SU-DHL-6 (cell line): Measurements from ENCODE around the gene DEPDC5.
"Not testable (repeated sequence)": the region's sequence is repeated elsewhere in the genome, so short reads cannot be mapped to it uniquely, and the experiment has no call there.

Experiments
- H2AFZ ChIP-seq: fragments of 200-600 bp; sonication (generic); 2 replicates; pipeline ENCODE4 v1.6.1; 2014; ENCODE audit warnings: low read depth, mild to moderate bottlenecking, moderate library complexity, mixed read lengths, antibody characterized with exemption, low read length; ENCODE audit not compliant: severe bottlenecking
- H3F3A ChIP-seq: fragments of 200-600 bp; shearing (Covaris generic); 2 replicates; pipeline ENCODE4 v1.6.0; 2016; ENCODE audit warnings: antibody characterized with exemption, mild to moderate bottlenecking; ENCODE audit not compliant: insufficient read depth
- H3K27ac ChIP-seq: fragments of 200-600 bp; sonication (generic); 2 replicates; pipeline ENCODE4 v1.5.1; 2016; ENCODE audit warnings: low read depth, mild to moderate bottlenecking, low read length, moderate library complexity, mixed read lengths
- H3K27me3 ChIP-seq: fragments of 200-600 bp; sonication (generic), shearing (Covaris generic); 2 replicates; pipeline ENCODE4 v1.6.0; 2014; ENCODE audit warnings: mild to moderate bottlenecking, low read length
- H3K36me3 ChIP-seq: fragments of 200-600 bp; sonication (generic); 2 replicates; pipeline ENCODE4 v1.6.1; 2014; ENCODE audit warnings: mild to moderate bottlenecking, low read length, mixed read lengths
- H3K4me2 ChIP-seq: fragments of 300-600, 200-600 bp; shearing (Covaris generic), sonication (generic); 2 replicates; pipeline ENCODE4 v1.6.0; 2014; ENCODE audit warnings: low read length, low read depth, mild to moderate bottlenecking; ENCODE audit not compliant: poor library complexity, severe bottlenecking
- H3K4me3 ChIP-seq: fragments of 200-600 bp; sonication (generic); 2 replicates; pipeline ENCODE4 v1.5.1; 2014; ENCODE audit warnings: antibody characterized with exemption, low read length, mild to moderate bottlenecking, mixed read lengths; ENCODE audit not compliant: insufficient read depth, poor library complexity, severe bottlenecking
- H3K79me2 ChIP-seq: fragments of 200-600 bp; sonication (generic); 2 replicates; pipeline ENCODE4 v1.6.1; 2014; ENCODE audit warnings: mild to moderate bottlenecking, low read length, moderate library complexity; ENCODE audit not compliant: insufficient read depth
- H3K9ac ChIP-seq: fragments of 200-600 bp; sonication (generic); 2 replicates; pipeline ENCODE4 v1.7.0; 2014; ENCODE audit warnings: mild to moderate bottlenecking, low read length
- H3K9me2 ChIP-seq: fragments of 200-600 bp; sonication (generic); replicated peaks from 2 replicates; pipeline ENCODE4 v1.6.1; 2014; ENCODE audit warnings: low read length; ENCODE audit not compliant: insufficient read depth
- H3K9me3 ChIP-seq: fragments of 200-600 bp; sonication (generic); 2 replicates; pipeline ENCODE4 v1.6.1; 2014; ENCODE audit warnings: low read length, mixed read lengths; ENCODE audit not compliant: insufficient read depth
- H4K20me1 ChIP-seq: fragments of 200-600 bp; sonication (generic); 2 replicates; pipeline ENCODE4 v1.6.1; 2014; ENCODE audit warnings: low read depth, mild to moderate bottlenecking, antibody characterized with exemption, low read length, moderate library complexity, mixed read lengths
- EZH2phosphoT487 ChIP-seq: fragments of 200-600 bp; sonication (generic), shearing (Covaris generic); conservative IDR thresholded peaks from 2 replicates; pipeline ENCODE4 v1.6.1; 2018; ENCODE audit warnings: mild to moderate bottlenecking, antibody characterized with exemption, low read length, moderate library complexity, mixed read lengths
- TF ChIP-seq, protein P1 (sequence below): fragments of 200-600 bp; sonication (generic); IDR thresholded peaks from one replicate; pipeline ENCODE4 v1.5.1; 2017; ENCODE audit warnings: antibody characterized with exemption, mild to moderate bottlenecking, low read length, moderate library complexity; ENCODE audit not compliant: insufficient read depth, poor library complexity, severe bottlenecking

Gene DEPDC5

GRCh38 chr22:31802575-31802974, 48.8 kb downstream of the DEPDC5 start:
- no peaks in the 10 kb centered on the region for H3K79me2 ChIP-seq
- no peak overlapping the region for H3K4me2 ChIP-seq
- H3K4me3 ChIP-seq = no peak overlapping the region
- H3K27me3 ChIP-seq = no peaks in the 10 kb centered on the region
- no peaks in the 10 kb centered on the region for H3K9me3 ChIP-seq
- TF ChIP-seq, protein P1, sequence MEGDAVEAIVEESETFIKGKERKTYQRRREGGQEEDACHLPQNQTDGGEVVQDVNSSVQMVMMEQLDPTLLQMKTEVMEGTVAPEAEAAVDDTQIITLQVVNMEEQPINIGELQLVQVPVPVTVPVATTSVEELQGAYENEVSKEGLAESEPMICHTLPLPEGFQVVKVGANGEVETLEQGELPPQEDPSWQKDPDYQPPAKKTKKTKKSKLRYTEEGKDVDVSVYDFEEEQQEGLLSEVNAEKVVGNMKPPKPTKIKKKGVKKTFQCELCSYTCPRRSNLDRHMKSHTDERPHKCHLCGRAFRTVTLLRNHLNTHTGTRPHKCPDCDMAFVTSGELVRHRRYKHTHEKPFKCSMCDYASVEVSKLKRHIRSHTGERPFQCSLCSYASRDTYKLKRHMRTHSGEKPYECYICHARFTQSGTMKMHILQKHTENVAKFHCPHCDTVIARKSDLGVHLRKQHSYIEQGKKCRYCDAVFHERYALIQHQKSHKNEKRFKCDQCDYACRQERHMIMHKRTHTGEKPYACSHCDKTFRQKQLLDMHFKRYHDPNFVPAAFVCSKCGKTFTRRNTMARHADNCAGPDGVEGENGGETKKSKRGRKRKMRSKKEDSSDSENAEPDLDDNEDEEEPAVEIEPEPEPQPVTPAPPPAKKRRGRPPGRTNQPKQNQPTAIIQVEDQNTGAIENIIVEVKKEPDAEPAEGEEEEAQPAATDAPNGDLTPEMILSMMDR = no peak
- no peak for TF ChIP-seq EZH2phosphoT487
- H3F3A ChIP-seq = no peaks in the 10 kb centered on the region
- H3K9ac ChIP-seq = no peak overlapping the region
- no peaks in the 10 kb centered on the region for H4K20me1 ChIP-seq
- H3K27ac ChIP-seq = no peak overlapping the region
- peaks cover 23% of the 10 kb centered on the region; the same call in 1 of the 2 replicates for H3K36me3 ChIP-seq
- H3K9me2 ChIP-seq = no peaks in the 10 kb centered on the region
- no peak overlapping the region for H2AFZ ChIP-seq

- no peaks in the 10 kb centered on the region for H3K79me2 ChIP-seq
Measured at GRCh38 chr22:31806751-31807150, 52.9 kb downstream of the DEPDC5 start.

GRCh38 chr22:31812977-31813605, 59.3 kb downstream of the DEPDC5 start:
- Histone ChIP-seq H3F3A (no peaks in the 10 kb centered on the region; the same call in 1 of the 2 replicates), H3K79me2 (no peaks in the 10 kb centered on the region), H3K9me3 (no peaks in the 10 kb centered on the region), H3K9me2 (no peaks in the 10 kb centered on the region), H3K4me2 (no peak overlapping the region), H3K27ac (no peak overlapping the region), H3K9ac (no peak overlapping the region), H3K36me3 (peaks cover 11% of the 10 kb centered on the region; the same call in 1 of the 2 replicates), H3K27me3 (no peaks in the 10 kb centered on the region), H4K20me1 (no peaks in the 10 kb centered on the region), H3K4me3 (no peak overlapping the region), H2AFZ (no peak overlapping the region)
- TF ChIP-seq EZH2phosphoT487 = no peak
- TF ChIP-seq, protein P1 = no peak

More at GRCh38 chr22:31806751-31807150, 52.9 kb downstream of the DEPDC5 start:
- Histone ChIP-seq H3K9me3 (no peaks in the 10 kb centered on the region), H4K20me1 (no peaks in the 10 kb centered on the region), H3K4me3 (no peak overlapping the region), H3K27me3 (no peaks in the 10 kb centered on the region), H3K27ac (no peak overlapping the region), H2AFZ (no peak overlapping the region), H3K9me2 (no peaks in the 10 kb centered on the region), H3K36me3 (peaks cover 21% of the 10 kb centered on the region; the same call in 1 of the 2 replicates), H3K9ac (no peak overlapping the region), H3F3A (no peaks in the 10 kb centered on the region), H3K4me2 (no peak overlapping the region)
- TF ChIP-seq, protein P1 = no peak
- TF ChIP-seq EZH2phosphoT487 = no peak

GRCh38 chr22:31813898-31814297, 60.1 kb downstream of the DEPDC5 start:
- not testable (repeated sequence) for H3K4me3 ChIP-seq, H3K9ac ChIP-seq, H3K27me3 ChIP-seq, H3K27ac ChIP-seq, H3K4me2 ChIP-seq, H3K9me3 ChIP-seq, H3K79me2 ChIP-seq, H4K20me1 ChIP-seq, H2AFZ ChIP-seq, H3K9me2 ChIP-seq, H3F3A ChIP-seq
- H3K36me3 ChIP-seq = peaks cover 19% of the 10 kb centered on the region; the same call in 1 of the 2 replicates
